ENCODE data around the gene CRYBA4. TPM values are rescaled to one million over a fixed set of nuclear protein-coding genes. Genes with fewer than 3 reads are reported as not detected.

Gene CRYBA4
- total and polyA plus RNA-seq, 10 of the 15 experiments (the other 5 are each of a cell fraction or from before 2014, with no cell fraction given) = 0.12 to 0.17 TPM; not detected in 8

- TF ChIP-seq SMAD1 (IDR thresholded peaks at IDR 0.05; ENCODE audit: low read depth, partially characterized antibody) = no peak
- no peak for TF ChIP-seq PRDM15 (CRISPR knock-in tag; IDR thresholded peaks at IDR 0.05)
- TF ChIP-seq TCF12 (IDR thresholded peaks at IDR 0.05; ENCODE audit: low read depth, low read length) = no peak
- TF ChIP-seq, protein P1, sequence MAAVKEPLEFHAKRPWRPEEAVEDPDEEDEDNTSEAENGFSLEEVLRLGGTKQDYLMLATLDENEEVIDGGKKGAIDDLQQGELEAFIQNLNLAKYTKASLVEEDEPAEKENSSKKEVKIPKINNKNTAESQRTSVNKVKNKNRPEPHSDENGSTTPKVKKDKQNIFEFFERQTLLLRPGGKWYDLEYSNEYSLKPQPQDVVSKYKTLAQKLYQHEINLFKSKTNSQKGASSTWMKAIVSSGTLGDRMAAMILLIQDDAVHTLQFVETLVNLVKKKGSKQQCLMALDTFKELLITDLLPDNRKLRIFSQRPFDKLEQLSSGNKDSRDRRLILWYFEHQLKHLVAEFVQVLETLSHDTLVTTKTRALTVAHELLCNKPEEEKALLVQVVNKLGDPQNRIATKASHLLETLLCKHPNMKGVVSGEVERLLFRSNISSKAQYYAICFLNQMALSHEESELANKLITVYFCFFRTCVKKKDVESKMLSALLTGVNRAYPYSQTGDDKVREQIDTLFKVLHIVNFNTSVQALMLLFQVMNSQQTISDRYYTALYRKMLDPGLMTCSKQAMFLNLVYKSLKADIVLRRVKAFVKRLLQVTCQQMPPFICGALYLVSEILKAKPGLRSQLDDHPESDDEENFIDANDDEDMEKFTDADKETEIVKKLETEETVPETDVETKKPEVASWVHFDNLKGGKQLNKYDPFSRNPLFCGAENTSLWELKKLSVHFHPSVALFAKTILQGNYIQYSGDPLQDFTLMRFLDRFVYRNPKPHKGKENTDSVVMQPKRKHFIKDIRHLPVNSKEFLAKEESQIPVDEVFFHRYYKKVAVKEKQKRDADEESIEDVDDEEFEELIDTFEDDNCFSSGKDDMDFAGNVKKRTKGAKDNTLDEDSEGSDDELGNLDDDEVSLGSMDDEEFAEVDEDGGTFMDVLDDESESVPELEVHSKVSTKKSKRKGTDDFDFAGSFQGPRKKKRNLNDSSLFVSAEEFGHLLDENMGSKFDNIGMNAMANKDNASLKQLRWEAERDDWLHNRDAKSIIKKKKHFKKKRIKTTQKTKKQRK (IDR thresholded peaks at IDR 0.05; ENCODE audit: low read depth, low read length) = no peak
- no peak for TF ChIP-seq EED (IDR thresholded peaks at IDR 0.05; ENCODE audit: low read depth)
- TF ChIP-seq ZNF24 (IDR thresholded peaks at IDR 0.05) = no peak
- TF ChIP-seq TCF3 (IDR thresholded peaks at IDR 0.05; ENCODE audit: borderline replicate concordance, insufficient read depth, low read depth, low read length) = no peak
- no peak for TF ChIP-seq WRNIP1 (IDR thresholded peaks at IDR 0.05; ENCODE audit: borderline replicate concordance, low read depth, low read length)
Observed at GRCh38 chr22:26660961-26661578, 39.3 kb downstream of the CRYBA4 start (continued).
